Eye (tissue), 1 donor: ENCODE data around the gene COL16A1.
A peak's percentile ranks its signal among the peaks of the same experiment; 100 is the strongest.

Source experiments
- DNase-seq: peaks from one replicate; pipeline ENCODE4 v3.0.0-alpha.2; 2015

The COL16A1 gene

DNA sequence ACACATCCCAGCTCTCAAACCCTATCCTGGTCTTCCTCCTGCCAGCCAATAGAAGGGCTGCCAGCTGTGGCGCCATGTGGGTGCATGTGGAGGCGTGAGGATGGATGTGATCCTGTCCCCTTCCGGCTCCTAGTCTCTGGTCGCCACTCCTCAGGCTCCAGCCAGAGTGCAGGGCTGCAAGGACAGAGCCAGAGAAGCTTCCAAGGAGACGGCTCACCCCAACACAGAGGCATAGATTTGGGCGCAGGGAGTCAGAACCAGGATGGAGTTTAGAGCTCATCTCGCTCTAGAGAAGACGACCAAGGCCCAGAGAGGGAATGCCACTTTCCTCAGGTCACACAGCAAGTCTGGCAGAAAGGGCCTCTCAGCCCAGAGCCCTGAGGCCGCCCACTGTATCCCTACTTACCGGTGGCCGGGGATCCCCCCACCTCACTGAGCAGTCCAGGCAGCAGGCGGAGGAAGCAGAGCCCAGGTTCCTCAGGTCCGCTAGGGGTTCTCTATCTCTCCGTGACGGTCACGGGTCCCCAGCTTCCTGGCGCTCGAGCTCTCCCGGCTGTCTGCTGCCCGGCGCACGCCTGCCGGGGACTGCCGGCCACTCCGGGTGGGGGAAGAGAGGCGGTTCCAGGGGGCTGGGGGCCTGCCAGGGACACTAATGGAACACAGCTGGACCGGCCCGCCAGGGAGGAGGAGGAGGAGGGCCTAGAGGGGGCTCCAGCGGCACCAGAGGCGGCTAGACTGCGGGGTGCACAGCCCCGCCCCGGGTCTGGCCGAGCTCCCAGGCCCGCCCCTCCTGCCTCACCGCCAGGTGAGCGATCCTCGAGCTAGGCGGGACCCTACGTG lies at the start of gene COL16A1:
Gene COL16A1, minus strand, starts transcription at position 587 of the 840 bp plus-strand sequence. CDS start 1,824 bp downstream, outside the sequence.
- DNase-seq = peak; percentile 84

DNA sequence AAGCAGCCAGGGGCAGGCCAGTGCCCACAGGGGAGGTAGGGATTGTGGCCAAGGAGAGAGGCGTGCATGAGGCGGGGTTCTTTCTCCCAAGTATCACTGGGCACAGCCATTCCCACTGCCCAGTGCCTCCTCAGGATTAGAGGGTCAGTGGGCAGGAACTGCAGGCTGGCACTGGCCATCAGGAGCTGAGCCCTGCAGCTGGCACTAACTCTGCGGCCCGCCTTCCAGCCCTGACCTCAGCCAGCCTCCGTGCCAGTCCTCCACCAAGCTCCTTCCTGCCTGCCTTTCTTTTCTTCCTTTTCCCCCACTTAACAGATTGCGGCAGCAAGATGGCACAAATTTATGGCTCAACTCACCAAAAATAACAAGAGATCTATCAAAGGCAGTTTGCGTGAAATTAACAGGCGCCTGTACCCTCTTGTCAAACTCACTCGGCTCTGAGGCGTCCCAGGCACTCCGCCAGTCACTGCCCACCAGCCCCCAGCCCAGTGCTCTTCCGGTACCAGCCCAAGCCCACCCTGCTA lies 49.2 kb upstream of the COL16A1 start:
- no peak for DNase-seq

DNA sequence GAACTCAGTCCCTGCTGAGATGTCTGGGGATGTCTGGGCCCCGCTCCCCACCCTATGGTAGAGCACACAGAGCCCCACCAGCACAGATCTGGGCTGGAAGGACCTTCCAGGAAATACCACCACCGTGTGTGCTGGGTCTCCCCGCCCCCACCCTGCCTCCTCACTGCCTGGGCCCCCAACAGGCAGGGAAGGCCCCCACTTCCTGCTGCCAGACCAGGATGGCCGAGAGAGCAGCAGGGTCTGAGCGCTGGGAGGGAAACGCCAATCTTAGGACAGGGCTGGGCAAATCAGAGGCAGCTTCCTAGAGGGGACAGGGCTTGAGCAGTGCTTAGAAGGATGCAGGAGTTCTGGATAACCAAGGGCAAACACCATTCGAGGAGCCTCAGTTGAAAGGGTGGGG lies 48.4 kb upstream of the COL16A1 start:
- no peak for DNase-seq

DNA sequence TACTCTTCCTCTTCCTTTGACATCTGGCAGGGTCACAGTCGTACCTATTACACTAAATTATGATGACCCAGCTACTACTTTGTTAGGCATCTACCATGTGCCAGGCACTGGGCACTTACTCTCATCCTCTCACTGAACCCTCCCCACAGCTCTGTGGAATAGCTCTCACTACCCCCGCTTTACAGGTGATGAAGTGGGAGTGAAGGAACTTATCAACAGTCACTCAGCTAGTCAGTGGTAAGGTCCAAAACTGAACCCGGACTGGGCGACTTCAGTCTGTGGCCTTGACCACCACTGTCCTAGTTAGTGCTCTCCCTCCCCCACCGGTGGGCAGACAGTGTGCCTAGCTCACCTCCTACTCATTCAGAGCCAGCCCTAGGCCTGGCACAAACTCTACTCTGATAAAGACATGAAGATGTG lies 48.0 kb upstream of the COL16A1 start:
- DNase-seq = no peak

DNA sequence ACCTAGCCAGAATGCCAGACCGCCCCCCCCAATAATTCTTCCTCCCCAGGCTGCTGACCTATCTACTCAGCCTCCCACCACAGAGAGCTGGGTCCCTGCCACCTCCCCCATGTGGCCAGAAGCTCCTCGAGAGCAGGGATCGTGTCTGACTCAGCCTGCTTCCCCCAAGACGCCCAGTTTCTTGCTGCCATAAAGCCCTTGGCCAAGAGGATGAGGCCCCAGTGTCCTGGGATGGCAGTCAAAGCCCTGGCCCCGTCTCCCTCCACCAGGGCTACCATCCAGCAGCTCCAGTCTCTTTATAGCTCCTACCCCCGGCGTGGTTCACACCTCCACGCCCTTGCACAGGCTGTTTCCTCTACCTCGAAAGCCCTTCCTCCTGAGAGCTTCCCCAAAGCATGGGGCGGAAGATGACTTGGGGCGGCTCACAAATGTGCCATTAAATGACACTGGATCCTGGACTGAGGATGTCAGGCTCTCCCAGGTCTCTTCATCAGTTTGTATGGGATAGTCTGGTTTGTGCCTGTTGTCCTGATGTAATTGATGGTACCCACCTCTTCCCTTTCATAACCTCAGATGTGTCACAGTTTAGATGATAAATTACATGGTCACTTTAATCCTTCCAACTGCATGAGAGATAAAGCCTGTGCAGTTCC lies 47.2 kb upstream of the COL16A1 start:
- DNase-seq = no peak

DNA sequence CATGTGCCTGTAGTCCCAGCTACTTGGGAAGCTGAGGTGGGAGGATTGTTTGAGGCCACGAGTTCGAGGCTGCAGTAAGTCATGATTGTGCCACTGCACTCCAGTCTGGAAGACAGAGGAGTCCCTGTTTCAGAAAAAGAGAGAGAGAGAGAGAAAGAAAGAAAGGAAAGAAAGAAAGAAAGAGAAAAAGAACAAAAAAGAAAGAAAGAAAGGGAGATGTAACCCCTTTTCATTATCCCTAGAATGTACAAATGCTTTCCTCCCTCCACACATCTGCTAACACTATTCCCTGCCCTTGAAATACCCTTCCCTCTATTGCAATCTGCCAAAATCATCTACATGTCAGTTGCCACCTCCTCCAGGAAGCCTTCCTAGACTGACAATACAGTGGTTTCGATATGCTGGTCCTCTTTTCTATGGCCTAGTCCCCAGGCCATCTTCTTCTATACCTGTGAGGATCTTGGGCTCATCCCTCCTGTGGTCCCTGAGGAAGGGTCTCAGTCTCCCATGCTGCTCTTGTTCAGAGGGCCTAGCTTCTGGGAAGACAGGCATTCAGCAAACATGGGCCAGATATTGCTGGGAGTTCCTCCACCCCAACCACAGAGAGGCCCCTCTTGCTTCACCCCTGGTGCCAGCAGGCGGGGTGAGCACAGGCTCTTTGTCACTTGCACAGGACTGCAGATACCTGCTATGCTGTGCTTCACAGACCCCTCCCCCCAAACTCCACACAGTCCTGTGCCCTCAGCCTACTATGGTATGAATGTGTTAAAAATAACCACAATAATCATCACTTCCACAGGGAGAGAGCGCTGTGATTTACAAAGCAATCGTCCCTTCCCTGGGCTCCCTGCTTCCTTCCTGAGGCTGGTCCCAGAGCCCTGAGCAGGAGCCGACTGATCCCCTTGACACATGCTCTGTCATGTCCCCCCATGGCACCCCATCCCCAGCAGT lies 46.2 kb upstream of the COL16A1 start:
- no peak for DNase-seq

DNA sequence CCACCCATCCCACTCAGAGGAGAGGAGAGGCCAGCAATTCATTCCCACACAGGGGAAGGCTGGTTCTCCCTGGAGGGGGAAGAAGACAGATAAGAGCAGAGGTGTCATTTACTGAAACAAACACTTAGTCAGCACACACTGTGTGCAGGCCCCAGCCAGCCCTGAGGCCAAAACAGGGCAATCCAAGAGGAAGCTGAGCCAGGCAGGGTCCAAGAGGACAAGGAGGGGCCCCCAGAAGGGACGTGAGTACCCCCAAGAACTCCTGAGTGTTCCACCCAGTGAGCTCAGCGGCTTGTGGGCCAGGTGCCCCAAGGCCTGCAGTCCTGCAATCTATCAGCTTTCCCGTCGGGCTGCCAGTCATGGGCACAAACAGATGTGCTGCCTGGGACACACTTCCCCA lies 44.5 kb upstream of the COL16A1 start:
- DNase-seq = no peak

DNA sequence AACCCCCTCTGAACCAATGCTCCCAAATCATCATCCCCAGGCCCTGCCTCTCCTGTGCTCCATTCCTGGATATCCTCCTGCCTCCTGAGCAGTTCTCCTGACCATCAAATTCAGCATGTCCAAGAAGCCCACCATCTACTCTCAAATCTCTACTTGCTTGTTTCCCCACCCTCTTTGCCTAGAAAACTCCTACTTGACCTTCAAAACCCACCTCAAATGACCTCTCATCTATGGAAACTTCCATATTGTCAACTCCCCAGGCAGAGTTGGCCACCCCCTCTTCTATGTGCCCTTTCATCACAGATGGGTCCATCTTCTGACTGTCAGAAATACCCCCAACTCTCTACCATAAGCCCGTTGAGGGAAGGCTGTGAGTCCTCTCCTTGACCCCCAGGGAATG lies 43.5 kb upstream of the COL16A1 start:
- no peak for DNase-seq

DNA sequence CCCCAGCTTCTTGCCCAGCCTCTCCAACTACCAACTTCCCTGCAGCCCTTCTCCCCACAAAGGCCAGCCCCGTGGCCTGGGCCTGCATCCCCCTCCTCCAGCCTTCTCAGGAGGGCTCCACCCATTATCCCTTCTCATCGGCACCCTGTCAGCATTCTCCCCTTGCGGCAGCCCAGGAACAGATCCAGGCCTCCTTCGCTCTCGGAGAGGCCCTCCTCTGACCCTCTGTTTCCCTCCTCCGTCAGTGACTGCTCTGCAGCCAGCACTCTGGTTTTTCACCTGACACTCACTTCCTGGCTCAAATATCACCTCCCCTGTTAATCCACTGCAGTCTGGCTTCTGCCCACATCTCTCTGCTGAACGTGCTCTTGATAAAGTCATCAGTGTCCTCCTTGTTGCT lies 42.9 kb upstream of the COL16A1 start:
- DNase-seq = no peak

DNA sequence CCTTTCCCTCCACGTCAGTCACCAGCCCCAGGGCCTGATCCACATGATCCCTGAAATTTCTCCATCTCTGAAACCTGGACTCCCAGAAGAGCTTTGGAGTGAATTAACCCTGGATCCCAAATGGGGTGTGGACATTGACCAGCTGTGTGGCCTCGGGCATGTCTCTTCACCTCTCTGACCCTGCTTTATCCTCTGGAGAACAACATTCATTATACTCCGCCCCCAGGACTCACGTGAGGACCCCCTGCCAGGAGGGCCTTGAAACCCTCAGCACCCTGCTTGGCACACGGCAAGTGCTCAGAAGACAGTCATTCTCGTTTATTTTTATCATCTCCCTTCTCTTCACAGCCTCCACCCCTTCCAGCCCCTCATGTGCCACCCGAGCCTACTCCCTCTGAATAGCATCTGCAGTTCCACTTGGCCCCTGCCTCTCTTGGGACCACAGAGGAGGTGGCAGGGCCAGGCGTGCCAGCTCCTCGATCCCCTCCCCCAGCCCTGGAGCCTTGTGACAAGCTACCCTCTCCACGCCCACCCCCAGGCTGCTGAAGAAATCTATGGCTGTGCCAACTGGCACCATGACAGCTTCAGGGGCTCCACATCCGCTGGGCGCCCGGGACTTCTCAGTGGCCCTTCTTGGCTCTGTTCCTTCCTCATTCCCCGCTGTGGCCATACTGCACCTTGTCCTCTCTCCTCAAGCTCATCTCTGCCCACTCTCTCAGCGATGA lies 42.3 kb upstream of the COL16A1 start:
- no peak for DNase-seq

DNA sequence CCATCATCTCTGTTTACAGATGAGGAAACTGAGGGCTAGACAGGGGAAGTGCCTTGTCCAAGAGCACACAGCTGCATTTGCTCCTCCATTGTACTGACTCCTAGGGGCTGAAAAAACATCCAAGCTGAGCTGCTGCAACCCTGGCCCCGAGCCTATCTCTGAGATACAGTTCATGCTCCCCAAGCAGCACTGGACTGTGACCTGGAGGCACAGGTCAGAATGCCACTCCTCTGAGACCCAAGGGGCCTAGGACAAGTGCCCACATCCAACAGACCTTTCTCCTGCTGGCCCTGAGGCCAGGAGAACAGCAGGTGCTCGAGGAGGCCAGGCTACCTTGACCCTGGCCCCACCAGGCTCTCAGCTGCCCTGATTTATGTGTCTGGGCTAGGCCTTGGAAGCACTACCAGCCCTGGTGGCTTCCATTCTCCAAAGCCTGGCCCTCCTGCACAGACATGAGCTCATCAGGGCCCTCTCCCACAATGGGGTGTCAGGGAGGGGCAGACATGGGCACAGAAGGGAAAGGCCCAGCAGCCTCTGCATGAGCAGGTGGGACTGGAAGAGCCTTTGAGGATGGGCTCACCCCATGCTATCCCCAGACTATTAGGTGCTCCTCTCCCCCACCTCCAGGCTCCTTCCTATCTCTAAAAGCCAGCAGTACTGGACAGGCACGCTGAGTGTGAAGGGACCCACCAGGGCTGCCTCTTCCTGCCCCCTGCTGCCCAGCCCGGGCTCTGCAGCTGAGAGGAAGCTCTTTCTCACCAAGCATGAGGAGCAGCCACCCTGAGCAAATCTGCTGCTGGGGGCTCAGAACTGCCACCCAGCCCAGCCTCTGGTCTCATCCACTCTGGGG lies 41.5 kb upstream of the COL16A1 start:
- peak; percentile 78 for DNase-seq

DNA sequence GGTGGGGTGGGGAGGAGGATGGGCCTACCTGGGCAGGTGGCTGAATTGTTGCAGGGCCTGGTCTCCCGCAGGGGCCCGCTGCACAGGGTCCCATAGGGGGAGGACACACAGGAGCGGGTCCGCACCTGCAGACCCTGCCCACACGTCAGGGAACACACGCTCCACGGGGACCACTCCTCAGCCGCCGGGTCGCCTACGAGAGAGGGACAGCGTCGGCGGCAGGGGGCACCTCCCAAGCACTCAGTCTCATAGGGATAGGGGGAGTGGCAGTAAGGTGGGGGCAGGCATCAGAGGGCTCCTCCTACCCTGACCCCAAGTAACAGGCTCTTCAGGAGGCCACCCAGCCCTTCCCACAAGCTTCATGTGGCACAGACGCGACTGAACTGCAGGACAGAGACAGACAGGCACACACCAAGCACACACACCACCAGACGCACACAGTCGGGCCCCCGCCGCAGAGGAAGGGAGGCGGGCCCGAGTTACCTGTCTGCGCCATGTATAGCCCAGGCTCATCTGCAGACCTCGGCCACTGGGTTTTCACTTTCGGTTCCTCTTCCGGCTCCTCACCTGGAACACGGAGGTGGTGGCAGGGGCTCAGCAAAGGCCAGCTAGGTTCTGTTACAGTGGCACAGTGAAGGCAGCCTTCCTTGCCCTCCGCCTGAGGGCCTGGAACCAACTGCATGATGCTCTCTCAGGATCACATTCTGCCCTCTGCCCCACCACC lies 40.5 kb upstream of the COL16A1 start:
- no peak for DNase-seq

DNA sequence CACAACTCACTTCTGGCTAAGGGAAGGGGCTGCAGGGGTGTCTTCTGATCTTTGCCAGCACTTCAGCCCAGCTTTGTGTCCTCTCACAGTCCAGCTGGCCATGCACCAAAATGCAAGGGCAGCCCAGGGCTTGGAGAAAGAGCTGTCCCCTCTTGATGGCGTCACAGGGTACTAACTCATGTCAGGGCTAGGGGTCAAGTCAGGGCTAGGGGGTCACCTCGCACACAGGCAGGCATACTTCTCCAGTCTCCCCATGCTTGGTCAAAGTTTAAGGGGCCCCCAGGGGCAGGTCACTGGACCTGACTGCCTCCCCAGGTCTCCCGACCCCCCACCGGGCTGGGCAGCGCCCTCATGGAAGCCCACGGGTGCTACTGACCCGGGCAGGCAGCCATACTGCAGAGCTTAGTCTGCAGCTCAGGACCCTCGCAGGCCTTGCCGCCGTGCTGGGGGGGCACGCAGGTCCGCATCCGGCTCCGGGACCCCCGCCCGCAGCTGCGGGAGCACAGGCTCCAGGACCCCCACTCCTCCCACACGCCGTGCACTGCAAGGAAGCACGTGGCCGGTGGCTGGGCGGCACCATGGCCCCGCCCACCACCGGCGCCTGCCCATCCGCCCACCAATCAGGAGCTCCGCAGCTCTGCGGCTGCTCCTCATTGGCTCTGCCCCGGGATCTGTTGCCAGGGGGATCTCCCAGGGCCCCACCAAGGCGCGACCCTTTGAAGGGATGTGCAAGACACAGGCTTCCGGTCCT lies 38.8 kb upstream of the COL16A1 start:
- DNase-seq = no peak

DNA sequence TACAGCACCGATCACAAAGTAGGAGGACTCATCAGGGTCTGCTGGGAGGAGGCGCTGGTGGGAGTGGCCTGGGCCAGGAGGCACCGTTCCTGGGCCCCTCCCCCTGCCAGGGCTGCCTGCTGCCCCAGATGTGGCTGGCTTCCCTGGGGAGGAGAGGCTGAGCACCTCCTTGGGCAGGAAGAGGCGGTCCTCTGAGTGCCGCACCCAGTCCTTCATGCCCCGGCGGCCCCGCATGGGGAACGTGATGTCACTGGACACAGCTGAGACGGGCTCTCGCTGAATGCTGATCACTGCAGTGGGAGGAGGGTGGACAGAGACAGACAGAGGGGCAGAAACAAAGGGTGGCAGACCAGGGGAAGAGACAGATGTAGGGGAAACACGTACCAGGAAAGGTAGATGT lies 35.5 kb upstream of the COL16A1 start:
- no peak for DNase-seq

DNA sequence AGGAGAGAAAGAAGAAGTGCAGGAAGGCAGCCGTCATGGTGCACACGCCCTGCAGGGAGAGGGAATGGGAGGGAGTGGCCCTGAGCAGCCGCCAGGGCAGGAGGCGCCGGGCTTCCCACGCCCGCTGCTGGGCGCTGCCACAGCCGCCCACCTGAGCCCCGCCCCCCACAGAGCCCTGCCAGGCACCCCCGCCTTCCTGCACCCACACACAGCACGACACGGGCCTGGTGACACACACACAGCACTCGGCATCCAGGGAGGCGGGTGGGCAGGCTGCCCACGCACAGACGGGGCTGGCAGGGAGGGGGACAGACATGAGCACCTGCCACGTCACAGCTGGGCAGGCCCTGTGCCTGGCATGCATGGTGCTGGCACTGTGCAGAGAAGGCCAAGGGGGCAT lies 32.9 kb upstream of the COL16A1 start:
- no peak for DNase-seq

DNA sequence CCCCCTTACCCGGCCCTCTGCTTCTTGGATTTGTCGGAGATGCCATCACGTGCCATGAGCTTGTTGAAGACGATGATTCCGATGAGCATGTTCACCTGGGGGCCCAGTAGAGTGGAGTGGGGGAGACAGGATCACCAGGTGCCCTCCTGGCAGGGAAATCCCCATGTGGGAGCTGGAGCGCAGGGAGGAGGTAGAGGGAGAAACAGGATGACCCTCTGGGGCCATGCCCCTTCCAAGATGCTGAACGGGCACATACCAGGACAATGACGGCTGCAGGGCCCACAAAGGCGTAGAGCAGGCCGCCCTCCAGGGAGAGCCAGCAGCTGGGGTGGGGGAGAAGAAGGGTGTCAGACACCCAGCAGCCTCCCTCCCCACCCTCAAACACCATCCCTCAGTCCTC lies 31.8 kb upstream of the COL16A1 start:
- DNase-seq = no peak

DNA sequence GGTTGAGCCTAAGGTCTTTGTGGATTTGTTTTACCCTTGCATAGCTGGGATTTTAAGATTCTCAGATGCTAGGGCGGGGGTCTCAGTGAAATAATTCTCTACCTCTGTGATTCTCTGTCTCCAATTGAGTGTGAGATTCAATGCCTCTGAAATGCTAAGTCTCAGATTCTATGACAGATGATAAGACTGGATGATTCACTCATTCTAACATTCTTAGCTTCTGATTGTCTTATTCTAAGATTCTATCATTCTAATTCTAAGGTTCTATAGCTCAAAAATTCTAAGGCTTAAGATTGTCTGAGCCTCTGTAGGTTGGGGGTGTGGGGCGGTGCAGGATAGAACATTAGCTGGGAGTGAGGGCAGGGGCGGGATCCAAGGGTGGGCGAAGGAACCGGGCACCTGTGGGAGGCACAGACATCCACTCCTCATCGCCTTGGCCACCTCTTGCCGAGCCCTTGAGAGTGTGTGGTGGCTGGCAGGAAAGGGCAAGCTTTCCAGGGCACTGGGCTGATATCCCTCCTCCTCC lies 30.8 kb upstream of the COL16A1 start:
- DNase-seq = no peak

DNA sequence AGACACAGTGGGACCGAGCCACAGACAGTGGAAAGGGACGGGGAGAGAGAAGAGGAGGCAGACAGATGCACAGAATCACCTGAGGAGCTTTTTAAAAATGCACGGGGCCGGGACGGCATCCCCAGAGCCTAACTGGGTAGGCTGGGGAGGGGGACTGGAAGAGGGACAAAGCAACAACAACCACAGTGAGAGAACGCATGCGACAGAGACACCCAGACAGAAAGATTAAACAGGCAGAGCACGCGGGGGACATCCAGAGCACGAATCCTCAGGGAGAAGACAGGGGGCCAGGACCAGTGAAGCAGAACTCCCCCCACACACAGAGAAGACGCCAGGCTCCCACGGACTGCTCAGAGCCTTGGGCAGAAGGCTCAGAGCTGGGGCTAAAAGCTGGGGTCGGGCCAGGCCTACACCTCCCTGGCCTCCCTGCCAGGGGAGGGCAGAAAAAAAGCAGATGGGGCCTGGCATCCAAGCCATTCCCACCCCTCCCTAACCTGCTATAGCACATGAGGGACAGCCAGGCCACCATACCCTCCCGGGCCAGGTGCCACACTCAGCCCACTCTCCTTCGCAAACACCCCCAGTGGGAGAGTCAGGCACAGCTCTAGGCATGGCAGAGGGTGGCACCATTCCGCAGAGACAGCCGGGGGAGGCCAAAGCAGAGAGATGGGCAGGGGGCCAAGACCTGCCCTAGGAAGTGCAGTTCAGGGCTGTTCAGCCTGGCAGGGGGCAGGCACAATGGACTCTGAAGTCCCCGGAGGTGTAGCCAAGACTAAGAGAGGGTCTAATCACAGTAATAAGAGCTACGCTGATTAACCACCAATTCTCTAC lies 29.8 kb upstream of the COL16A1 start:
- no peak for DNase-seq
